Hindlimb muscle (tissue), 1 donor: Measurements from ENCODE around the gene ADGRL3. TPM values are rescaled to one million over a fixed set of nuclear protein-coding genes. Genes with fewer than 3 reads are reported as not detected.
A peak's percentile ranks its signal among the peaks of the same experiment; 100 is the strongest.
"Not testable (repeated sequence)": the region's sequence is repeated elsewhere in the genome, so short reads cannot be mapped to it uniquely, and the experiment has no call there.

Source experiments
- DNase-seq: peaks from one replicate; pipeline ENCODE4 v3.0.0-alpha.2; 2013
- polyA plus RNA-seq: library from polyadenylated mRNA; unstranded; fragments of 120-200 nt; gene quantifications from one replicate; pipeline ENCODE4 v1.2.1, GENCODE V29; 2013; ENCODE audit not compliant: insufficient read length

ADGRL3 gene
- polyA plus RNA-seq, 1 donor, result 21.0 TPM

DNA sequence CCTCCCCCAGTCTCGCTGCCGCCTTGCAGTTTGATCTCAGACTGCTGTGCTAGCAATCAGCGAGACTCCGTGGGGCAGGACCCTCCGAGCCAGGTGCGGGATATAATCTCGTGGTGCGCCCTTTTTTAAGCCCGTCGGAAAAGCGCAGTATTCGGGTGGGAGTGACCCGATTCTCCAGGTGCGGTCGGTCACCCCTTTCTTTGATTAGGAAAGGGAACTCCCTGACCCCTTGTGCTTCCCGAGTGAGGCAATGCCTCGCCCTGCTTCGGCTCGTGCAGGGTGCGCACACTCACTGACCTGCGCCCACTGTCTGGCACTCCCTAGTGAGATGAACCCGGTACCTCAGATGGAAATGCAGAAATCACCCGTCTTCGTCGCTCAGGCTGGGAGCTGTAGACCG lies 172.7 kb downstream of the ADGRL3 start:
- not testable (repeated sequence) for DNase-seq

DNA sequence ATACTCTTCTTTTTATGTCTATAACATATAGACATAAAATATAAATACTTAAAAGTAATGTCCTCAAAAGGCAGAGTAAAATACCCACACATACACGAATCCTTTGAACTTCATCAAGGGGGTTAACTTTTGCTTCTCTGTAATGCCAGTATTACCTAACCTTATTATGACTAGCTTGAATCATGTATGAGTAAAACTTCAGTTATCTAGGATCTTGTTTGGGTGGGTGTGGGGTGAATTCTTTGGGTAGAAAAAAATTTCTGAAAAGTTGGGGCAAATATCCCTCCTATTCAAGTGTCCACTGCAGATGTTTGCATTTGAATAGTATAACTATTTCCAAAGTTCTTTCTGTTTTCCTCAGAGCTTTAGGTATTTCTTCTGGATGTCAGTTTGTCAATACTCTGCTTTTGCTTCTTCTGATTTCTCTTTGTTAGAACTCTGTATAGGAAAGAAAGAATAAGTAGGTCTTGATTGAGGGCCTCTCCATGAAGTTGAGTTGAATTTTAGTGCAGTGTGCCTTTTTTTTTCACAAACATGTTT lies 173.8 kb downstream of the ADGRL3 start:
- no peak for DNase-seq

DNA sequence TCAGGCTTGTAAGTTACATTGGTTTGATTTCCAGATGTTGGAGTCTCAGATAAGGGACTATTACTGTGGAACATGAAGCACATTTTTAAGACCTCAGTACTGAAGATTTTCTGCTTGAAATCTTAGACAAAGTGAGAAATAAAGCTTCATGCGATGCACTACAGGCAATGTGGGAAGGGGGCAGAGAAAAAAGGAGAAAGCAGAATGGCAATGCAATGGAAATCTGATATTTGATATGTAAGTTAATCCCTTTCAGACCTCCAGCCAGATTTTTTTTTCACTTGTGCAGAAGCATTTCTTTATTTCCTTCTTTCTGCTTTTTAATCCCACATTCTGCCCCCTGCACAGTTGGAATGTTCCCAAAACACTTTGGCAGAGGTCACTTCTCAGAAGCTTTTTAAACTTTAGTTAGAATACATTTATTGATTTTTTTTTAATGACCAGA lies 174.3 kb downstream of the ADGRL3 start:
- peak; percentile 22 for DNase-seq

DNA sequence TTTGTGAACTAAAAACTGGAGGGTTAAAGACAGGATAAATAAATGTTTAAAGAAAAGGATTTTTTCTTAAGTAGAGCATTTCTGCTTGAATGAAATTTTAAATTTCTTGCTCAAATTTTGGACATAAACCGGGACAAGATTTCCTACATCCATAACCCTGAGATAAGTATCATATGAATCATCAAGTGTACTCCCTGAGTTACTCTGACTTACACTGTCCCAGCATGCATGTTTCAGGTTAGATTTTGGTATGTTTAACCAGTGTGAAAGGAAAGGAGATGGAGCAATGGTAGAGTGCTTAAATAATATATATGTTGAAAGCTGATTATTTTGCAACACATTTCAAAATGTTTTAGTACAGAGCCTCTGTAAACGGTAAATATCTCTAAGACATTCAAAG lies 175.2 kb downstream of the ADGRL3 start:
- DNase-seq, result no peak

DNA sequence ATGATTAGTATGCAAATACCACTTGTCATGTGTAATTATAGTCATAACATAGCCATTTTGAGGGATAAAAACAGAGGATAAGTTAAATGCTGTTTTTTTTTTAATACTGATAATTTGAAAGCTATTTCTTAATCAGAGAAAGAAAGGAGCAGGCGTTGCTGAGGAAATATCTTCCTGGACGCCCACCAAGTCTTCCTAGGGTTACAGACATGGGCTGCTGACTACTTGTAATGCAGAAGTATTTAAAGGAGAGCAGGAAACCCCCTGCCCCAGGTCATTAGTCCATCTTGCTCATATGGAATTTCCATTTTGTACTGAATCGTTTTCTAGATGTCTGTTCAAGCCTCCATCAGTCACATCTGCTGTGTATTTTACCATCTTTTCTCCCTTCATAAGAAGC lies 176.2 kb downstream of the ADGRL3 start:
- no peak for DNase-seq

DNA sequence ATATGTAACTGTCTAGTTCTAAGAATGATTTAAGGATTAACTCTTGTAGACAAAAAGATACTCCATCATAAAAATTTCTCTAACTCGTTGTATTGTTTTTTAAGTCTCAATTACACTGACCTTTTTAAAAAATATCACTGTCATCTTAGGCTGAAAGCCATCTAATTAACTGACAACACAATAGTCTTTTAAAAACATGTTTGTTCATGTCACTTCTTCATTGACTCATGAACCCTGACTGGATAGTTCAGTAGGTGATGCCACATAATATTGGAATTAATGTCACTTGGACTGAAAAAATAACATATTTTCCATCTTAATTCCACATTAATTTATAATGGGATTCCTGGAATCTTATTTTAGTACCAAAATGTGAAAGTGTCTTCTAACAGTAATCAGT lies 179.3 kb downstream of the ADGRL3 start:
- no peak for DNase-seq

DNA sequence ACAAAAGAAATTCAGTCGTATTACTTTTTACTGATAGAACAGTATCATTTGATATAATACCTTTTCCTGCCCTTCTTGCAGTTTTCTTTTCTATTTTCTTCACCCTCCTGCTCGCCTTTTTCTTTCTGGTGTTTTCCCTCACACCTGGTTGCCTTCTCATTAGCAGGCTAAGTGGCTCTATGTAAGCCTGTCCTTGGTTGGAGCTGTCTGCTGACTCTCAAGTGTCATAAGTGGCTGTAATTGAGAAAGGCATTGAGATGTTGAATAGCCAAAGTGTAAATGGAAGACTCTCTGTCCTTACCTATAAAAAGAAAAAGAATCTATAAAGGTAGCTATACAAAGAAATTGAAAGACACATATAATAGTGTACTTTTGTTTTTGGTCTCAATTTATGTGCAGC lies 180.7 kb downstream of the ADGRL3 start:
- DNase-seq, result no peak

DNA sequence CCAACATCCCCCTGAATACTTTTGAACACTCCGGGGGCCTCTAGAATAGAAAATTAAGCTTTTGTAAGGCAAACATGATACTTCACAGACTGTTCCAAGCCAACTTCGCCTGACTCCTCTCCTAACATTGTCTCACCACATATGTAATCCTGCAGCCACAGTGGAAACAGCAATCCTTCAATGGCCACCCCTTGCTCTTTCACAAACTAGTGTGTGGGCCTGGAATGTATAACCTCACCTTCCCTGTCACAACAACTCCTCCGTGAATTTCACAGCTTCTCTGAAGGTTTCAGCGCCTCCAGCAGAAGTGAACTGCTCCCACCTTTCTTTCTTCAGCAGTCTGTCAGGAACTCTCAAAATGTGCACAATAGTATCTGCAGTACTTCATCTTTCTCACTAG lies 185.1 kb downstream of the ADGRL3 start:
- peak; percentile 23 for DNase-seq

DNA sequence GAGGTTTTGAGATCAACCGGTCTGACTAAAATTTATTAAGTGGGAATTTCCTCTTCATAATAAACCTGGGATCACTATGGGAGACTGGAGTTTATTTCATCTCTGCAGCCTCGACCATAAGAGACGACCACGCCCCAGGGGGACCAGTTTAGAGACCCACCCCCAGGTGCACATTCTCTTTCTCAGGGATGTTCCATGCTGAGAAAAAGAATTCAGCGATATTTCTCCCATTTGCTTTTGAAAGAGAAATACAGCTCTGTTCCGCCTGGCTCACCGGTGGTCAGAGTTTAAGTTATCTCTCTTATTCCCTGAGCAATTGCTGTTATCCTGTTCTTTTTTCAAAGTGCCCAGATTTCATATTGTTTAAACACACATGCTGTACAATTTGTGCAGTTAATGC lies 187.2 kb downstream of the ADGRL3 start:
- not testable (repeated sequence) for DNase-seq

DNA sequence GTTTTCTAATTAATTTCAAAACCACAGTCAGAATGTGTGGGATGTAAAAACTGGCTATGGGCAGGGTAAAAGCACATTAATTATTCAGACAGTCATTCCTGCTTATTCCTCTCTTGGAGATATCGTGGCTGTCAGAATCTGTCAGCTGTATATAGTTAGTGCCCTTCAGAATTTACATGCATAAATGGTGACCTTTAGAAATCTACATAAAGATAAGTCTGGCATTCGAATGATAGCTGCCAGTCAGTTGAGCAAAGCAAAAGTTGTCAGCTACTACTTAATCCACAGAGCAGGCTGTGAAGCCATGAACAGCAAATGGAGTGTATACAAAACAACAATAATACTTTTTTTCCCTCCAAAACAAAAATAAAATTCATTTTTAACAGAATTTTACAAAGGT lies 189.5 kb downstream of the ADGRL3 start:
- no peak for DNase-seq

DNA sequence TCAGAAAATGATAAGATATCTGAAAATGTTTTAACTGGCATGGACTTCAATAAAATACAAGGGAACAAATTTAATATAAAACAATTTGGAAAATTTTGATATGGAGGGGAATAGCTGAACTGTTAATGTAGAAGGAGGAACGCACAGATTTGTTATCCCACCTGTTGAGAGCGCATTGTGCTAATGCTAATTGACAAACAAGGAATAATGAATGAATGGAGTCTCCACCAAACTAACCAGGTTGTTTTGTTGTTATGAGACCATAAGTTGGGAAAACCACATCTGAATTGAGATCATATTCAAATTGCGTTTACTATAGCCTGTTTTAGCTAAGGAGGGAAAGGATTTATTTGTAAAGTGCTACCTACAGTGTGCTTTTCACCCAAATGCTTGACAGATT lies 195.6 kb downstream of the ADGRL3 start:
- no peak for DNase-seq

DNA sequence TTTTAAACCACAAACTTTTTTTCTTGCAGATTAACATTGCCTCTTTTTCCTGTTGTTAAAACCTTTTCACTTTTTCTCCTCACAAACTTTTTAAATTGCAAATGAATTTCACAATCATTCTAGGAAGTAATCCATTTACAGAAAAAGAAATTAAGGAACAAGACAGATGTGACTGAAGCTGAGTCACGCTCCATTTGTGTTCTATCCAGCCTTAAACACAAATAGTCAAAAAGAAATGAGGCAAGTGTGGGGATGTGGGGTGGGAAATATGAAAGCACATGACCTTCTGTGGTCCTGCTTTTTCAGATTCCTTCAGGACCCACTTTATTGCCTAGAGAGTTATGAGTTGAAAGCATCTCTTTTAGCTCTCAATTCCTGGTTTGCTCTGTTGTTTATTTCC lies 197.0 kb downstream of the ADGRL3 start:
- DNase-seq, result no peak

DNA sequence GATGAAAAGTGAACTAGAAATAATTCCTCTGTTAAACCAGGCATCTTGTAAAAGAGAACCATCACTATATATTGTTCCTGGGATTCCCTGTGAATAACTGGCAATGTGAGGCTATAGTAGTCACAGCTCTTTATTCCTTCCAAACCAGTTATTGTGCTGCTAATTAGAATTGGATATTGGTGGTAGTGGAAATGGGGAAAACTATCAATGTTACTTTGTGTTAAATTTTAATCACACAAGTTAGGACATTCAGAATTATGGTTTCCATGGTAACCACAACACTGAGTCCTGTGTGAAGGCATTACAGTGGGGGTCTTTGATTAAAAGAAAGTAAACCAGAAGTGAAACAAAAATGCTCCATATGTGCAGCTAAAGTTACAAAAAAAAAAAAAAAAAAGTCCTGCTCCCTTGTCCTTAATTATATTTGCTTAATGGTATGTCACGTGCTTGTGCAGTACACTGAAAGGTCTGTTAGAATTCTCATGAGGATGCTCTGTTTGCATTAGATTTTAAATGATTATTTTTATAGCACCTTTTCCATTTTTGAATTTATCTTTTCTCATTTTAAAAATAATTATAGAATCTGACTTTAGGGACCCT lies 200.4 kb downstream of the ADGRL3 start:
- no peak for DNase-seq

DNA sequence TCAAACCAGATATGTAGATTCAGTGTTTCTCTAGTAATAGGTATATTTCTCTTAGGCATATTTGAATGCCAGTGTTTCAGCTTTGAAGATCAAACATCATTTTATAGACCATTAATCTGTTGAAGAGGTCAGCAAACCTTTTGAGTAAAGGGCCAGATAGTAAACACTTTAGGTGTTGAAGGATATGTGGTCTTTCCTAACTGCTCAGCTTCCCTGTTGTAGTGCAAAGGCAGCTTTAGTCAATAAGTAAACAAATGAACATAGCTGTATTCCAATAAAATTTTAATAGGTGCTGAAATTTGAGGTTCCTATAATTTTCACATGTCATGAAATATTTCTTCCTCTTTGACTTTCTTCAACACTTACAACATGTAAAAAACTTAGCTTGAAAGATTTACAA lies 201.6 kb downstream of the ADGRL3 start:
- DNase-seq, result no peak

DNA sequence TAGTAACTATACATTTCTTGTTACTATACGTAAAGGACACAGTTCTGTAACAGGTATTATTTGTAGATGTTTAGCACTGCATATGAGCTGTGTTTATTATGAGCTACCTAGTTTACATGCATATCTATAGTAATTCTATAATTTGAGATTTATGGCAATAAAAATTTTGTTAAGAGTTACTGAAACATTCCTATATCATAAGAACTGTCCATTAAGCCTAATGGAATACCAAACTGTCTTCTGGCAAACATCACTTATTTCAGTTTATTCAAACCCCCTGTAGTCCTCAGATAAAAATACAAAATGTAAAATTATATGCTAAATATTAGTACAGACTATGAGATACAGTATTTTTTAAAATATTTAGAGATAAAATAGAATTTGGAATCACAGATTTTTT lies 205.2 kb downstream of the ADGRL3 start:
- no peak for DNase-seq

DNA sequence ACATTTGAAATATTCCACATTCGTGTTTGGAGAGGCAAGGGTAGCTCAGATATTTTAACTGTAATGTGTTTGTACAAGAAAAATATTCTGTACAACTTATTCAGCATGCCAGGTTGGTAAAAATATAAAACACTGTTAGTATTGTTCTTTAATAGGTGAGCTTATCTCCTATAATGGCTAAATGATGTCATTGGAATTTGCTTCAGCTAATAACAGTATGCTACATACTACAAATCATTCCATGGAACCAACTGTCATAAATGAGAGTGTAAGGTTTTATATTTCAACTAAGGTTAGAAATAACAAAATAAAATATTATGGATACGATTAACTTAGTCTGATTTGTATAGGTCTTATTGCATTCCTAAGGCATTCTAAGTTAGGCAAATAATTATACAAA lies 206.6 kb downstream of the ADGRL3 start:
- DNase-seq, result no peak

DNA sequence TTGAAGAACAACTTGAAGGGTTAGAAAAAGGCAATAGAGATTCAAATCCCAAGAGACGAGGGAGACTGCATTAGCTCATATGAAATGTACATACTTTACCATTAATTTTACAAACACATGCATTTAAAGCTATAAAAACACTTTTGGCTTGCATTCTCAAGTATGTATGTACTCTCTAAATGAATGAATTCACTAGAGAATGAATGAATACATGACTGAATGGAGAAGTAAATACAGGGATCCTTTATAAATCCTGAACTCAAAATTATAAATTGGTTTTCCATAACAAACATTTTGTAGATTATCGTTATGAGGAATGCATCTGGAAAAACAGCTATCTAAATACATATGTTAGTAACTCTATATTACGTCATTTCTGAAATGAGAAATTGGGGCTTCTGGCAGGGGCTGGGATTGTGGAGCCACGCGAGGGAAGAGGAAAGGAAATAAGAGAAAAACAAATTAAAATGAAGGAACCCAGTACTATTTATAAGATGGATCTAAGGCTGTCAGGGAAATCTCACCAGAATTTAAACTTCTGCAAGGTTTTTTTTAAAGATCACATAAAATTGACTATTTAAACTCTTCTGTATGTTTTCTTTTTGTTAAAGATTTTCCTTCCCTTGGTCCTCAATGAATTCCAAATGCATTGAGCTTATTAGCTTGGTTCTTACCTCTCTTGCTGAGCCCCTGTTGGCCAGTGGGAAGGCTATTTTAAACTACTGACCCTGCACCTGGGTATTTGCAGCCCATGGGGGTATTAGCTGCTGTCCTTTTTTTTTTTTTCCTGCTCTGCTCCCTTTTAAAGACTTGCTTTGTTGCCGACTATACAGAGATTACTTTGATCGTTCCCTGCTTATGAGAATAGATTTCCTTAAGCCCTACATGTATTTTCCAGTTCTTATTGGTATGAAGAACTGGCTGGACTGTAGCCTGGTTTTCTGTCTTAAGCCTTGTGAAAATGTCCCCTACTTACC lies 207.8 kb downstream of the ADGRL3 start:
- peak; percentile 42 for DNase-seq

DNA sequence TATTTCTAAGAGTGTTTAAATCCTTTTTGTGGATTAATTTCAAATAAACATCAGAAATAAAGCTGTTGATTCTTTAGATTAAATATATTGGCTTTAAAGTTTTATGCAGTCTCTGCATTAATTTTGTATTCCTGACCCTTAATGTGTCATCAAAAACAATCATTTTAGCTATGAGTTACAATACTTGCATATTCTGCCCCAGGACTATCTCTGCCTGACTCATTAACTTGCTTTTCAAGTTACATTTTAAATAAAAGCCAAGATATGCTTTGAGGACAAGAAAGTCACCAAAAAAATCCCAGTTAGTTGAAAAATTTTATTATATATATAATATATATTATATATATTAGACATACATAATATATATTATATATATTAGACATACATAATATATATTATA lies 208.7 kb downstream of the ADGRL3 start:
- no peak for DNase-seq

DNA sequence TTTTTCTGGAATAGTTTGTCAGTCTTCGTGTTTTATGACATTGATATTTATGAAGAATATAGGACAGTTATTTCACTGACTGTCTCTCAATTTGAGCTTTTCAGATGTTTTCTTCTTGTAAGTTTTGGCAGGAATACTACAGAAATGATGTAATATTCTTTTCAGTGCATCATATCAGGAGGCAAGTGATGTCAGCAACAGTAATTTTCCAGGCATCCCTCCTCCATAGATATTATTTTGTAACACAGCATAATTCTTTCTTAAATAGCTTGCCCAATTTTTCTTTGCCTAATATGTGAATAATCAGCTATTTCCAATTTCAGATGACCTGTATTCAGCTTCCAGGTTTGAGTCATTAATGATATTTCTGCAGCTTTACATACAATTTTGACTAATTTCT lies 211.1 kb downstream of the ADGRL3 start:
- no peak for DNase-seq

DNA sequence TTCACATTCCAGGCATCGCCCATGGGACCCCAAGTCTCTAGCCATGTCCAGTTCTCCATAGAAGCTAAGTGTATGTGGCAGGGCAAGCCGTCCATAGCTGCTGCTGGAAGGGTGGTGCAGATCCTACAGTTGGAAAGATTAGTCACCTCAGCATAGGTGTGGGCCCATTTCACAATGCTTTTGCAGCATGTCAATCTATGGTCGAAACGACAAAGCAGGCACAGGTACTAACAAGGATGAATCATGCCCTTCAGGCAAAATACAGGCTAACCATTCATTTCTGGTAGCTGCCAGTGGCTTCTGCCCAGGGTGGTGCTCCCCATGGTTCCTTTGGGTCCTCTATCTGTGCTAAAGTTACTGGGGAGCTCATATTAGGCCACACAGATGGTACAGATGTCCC lies 225.2 kb downstream of the ADGRL3 start:
- DNase-seq, result no peak

DNA sequence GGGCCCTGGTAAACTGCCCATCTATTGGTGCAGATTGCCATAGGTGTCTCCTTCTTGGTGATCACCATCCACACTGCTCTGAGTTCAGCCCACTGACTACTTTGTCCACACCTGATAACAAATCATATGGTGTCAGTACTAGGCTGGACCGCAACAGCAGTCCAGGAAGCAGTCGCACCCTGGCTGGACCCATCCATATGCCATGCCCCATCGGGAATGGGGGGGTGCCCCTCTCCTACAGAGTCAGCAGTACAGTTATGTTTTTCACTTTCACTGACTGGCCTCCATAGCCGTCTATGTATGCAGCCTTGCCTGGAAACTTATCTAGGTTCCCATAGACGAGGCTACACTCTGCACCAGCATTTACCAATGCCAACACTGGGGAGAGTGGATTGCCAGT lies 226.1 kb downstream of the ADGRL3 start:
- DNase-seq, result no peak

DNA sequence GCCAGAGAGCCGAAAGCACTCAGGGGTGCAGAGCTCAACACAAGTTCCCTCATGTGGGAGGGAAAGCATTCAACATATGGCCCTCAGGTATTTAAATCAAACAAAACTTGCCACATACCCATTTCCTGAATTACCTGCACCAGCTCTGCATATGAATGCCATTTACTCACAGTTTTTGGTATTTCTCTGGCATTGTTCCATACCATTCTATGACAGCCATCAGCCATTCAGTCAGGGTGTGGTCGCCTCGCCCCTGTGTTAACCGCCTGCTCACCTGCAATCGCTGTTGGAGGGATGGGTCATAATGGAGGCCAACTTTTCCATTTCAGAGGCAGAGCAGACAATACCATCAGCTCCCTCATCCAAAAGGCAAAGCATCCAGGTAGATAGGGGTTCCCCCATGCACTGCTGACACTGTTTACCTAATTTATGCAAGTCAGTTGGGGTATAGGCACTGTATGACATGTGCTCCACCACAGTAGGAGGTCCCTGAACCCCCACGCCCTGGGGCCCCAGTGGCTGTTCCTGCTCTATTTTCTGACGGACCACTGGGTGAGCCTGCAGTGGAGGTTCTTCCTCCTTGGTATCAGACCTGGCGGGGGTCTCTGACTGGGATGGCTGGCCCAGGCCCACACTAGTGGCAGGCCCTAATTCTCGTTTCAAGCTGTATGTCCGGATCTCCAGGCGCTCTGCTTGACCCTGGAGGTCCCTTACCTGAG lies 227.1 kb downstream of the ADGRL3 start:
- no peak for DNase-seq

DNA sequence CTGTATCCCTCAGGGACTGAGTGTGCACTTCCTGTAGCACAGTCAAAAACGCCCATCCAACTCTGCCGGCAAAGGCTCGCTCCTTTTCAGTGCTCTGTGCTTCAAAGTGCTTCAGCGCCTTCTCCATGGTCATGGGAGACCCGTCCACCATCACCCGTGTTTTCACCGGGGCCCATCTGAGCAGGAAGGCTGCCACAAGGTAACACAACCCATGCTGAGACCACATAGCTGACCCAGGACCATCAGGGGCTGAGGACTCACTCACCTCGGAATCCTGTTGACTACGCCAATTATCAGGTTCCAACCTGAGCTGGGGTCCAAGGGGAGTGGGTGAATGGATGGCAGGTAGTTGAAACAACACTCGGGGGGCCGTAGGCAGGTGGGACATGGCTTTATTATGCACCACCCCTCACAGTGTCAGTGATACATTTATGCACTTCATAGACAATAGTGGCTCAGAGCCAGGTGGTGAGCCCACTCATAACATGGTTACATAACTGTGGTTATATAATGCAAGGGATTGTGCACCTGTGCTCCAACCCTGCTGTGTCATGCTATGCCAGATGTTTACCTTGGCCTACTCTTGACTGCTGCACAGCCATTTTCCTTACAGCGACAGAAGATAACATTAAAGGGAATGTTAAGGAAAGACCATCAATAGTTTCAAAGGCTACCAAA lies 227.8 kb downstream of the ADGRL3 start:
- DNase-seq, result no peak
